ENCODE results near the gene NSUN7. TPM values are rescaled to one million over a fixed set of nuclear protein-coding genes. Genes with fewer than 3 reads are reported as not detected.
"Not testable (repeated sequence)": the region's sequence is repeated elsewhere in the genome, so short reads cannot be mapped to it uniquely, and the experiment has no call there.

The NSUN7 gene
- 10 to 100 TPM in 2 of 4 donors, 1 to 10 TPM in 1, not detected in 1; 6.8 to 14.1 (median 12.2) TPM for total RNA-seq

GRCh38 chr4:40749717-40750460, at the start of gene NSUN7:
Gene NSUN7 (plus strand): TSS chr4:40749955. CDS start chr4:40750694, 739 bp downstream.
- H3K36me3 ChIP-seq: no peaks in the 10 kb centered on the region
- TF ChIP-seq POLR2A (IDR thresholded peaks at IDR 0.05) (peak in 1 of 2 donors; percentile 45), CTCF (IDR thresholded peaks at IDR 0.05) (no peak)
- intact Hi-C loops (cut with DNase I; ENCODE audit: low total_unique reads): no loop called here
- H3K4me1 ChIP-seq: no peaks in the 10 kb centered on the region
- H3K4me3 ChIP-seq: peak within 1 kb of the TSS; percentile 41 to 47
- peak; percentile 21 to 25 for DNase-seq
- no peaks in the 10 kb centered on the region for H3K27me3 ChIP-seq
- H3K9me3 ChIP-seq: no peaks in the 10 kb centered on the region
- H3K27ac ChIP-seq: no peak within 1 kb of the TSS

DNA sequence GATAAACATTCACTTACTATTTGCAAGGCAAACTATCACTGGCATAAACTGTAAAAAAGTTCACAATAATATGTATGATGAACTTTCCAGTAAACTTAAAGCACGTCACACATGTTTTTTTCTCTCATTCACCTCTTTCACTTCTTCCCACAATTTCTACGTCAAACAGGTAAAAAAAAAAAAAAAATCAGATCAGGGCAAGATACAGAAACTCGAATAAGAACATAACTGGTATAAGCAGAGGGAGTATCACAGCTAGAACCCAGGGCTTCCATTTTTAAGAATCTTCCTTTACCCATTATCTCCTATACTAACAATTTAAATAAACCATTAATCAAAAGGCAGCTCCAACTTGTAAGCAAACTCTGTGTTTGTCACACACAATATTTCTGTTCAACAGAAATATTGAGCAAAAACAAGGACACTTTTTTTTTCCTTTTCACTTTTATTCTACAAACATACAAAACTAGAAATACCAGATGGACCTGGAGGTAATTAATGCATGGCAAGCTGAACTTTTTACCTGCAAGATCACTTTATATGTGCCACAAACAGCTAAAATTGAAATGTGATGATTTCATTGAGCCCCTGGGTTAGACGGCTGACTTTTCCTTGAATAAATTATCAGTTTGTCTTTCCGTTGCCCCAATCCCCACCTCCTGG, 47.5 kb upstream of the NSUN7 start:
- intact Hi-C loops (cut with DNase I; ENCODE audit: low total_unique reads): no loop called here
- no peak for DNase-seq
- H3K4me3 ChIP-seq: no peak overlapping the region
- H3K27me3 ChIP-seq: no peaks in the 10 kb centered on the region
- TF ChIP-seq CTCF (IDR thresholded peaks at IDR 0.05): no peak
- no peak for TF ChIP-seq POLR2A (IDR thresholded peaks at IDR 0.05)
- H3K27ac ChIP-seq: no peak overlapping the region
- H3K4me1 ChIP-seq: no peaks in the 10 kb centered on the region
- H3K9me3 ChIP-seq: no peaks in the 10 kb centered on the region
- no peaks in the 10 kb centered on the region for H3K36me3 ChIP-seq

DNA sequence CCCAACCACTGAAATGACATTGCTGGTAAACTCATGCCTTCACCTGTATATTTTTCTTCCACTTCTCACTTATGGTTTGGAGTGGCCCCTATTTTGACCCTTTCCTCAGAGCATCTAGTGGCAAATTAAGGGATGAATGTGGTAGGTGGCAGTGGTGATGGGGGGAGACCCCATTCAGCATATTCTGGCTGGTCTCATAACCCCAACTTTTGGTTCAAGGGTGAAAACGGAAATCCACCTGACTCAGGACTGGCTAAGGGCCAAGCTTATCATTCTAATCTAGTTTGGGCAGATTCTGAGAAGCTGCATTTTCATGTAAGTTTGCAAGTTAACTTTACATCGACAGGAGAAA, 47.0 kb upstream of the NSUN7 start:
- H3K27ac ChIP-seq: no peak overlapping the region
- DNase-seq: no peak
- intact Hi-C loops (cut with DNase I; ENCODE audit: low total_unique reads): no loop called here
- H3K4me1 ChIP-seq: no peaks in the 10 kb centered on the region
- no peaks in the 10 kb centered on the region for H3K27me3 ChIP-seq
- no peaks in the 10 kb centered on the region for H3K36me3 ChIP-seq
- H3K4me3 ChIP-seq: no peak overlapping the region
- TF ChIP-seq POLR2A (IDR thresholded peaks at IDR 0.05) (no peak), CTCF (IDR thresholded peaks at IDR 0.05) (no peak)
- H3K9me3 ChIP-seq: no peaks in the 10 kb centered on the region

- no peaks in the 10 kb centered on the region for H3K27me3 ChIP-seq
- no peaks in the 10 kb centered on the region for H3K36me3 ChIP-seq
- H3K27ac ChIP-seq: no peak overlapping the region
- H3K4me1 ChIP-seq: no peaks in the 10 kb centered on the region
- no peak for TF ChIP-seq POLR2A (IDR thresholded peaks at IDR 0.05)
- TF ChIP-seq CTCF (IDR thresholded peaks at IDR 0.05): no peak
- H3K4me3 ChIP-seq: no peak overlapping the region
- intact Hi-C loops (cut with DNase I; ENCODE audit: low total_unique reads): no loop called here
- H3K9me3 ChIP-seq: no peaks in the 10 kb centered on the region
- DNase-seq: no peak
Observed at GRCh38 chr4:40704073-40704472, 45.7 kb upstream of the NSUN7 start.

GRCh38 chr4:40710484-40711254, 39.1 kb upstream of the NSUN7 start:
- H3K27ac ChIP-seq: no peak overlapping the region
- TF ChIP-seq POLR2A (IDR thresholded peaks at IDR 0.05): no peak
- no peak for TF ChIP-seq CTCF (IDR thresholded peaks at IDR 0.05)
- no peaks in the 10 kb centered on the region for H3K9me3 ChIP-seq
- DNase-seq: no peak
- intact Hi-C loops (cut with DNase I; ENCODE audit: low total_unique reads): no loop called here
- H3K36me3 ChIP-seq: no peaks in the 10 kb centered on the region
- no peaks in the 10 kb centered on the region for H3K27me3 ChIP-seq
- H3K4me1 ChIP-seq: no peaks in the 10 kb centered on the region
- H3K4me3 ChIP-seq: no peak overlapping the region

GRCh38 chr4:40713001-40713400, 36.8 kb upstream of the NSUN7 start:
- intact Hi-C loops (cut with DNase I; ENCODE audit: low total_unique reads); H3K4me1 ChIP-seq; H3K4me3 ChIP-seq; H3K27me3 ChIP-seq; DNase-seq; H3K27ac ChIP-seq; H3K36me3 ChIP-seq; H3K9me3 ChIP-seq: not testable (repeated sequence)

Measured in uterus (tissue), 4 donors.